Loucy (cell line): ENCODE measurements around the gene OXCT2.
"Not testable (repeated sequence)": the region's sequence is repeated elsewhere in the genome, so short reads cannot be mapped to it uniquely, and the experiment has no call there.

Experiments used
- H2AFZ ChIP-seq: fragments of 200-600 bp; sonication (generic); 2 replicates; pipeline ENCODE4 v1.6.0; 2016; ENCODE audit warnings: antibody characterized with exemption, mild to moderate bottlenecking, low read length, moderate library complexity
- H3F3A ChIP-seq: fragments of 200-600 bp; 2 replicates; pipeline ENCODE4 v1.6.0; 2016; ENCODE audit warnings: antibody characterized with exemption, low read depth, mild to moderate bottlenecking
- H3K27me3 ChIP-seq: fragments of 200-600 bp; sonication (generic); 2 replicates; pipeline ENCODE4 v1.6.1; 2014; ENCODE audit warnings: low read length, mild to moderate bottlenecking; ENCODE audit not compliant: insufficient read depth, poor library complexity, severe bottlenecking
- H3K36me3 ChIP-seq: fragments of 200-600 bp; sonication (generic); 2 replicates; pipeline ENCODE4 v1.6.1; 2016; ENCODE audit warnings: low read length; ENCODE audit not compliant: insufficient read depth
- H3K4me1 ChIP-seq: fragments of 200-600 bp; sonication (generic); 2 replicates; pipeline ENCODE4 v1.5.1; 2014; ENCODE audit warnings: low read length, mild to moderate bottlenecking; ENCODE audit not compliant: insufficient read depth, poor library complexity, severe bottlenecking
- H3K4me2 ChIP-seq: fragments of 200-600 bp; sonication (generic); 2 replicates; pipeline ENCODE4 v1.6.0; 2014; ENCODE audit warnings: antibody characterized with exemption, low read length, low read depth, mild to moderate bottlenecking; ENCODE audit not compliant: poor library complexity, severe bottlenecking
- H3K4me3 ChIP-seq: fragments of 200-600 bp; sonication (generic); 2 replicates; pipeline ENCODE4 v1.5.1; 2014; ENCODE audit warnings: low read length, mild to moderate bottlenecking, mixed read lengths; ENCODE audit not compliant: poor library complexity, severe bottlenecking
- H3K79me2 ChIP-seq: fragments of 200-600 bp; sonication (generic); 2 replicates; pipeline ENCODE4 v1.6.1; 2014; ENCODE audit warnings: low read length; ENCODE audit not compliant: insufficient read depth
- H3K9ac ChIP-seq: fragments of 200-600 bp; sonication (generic); 2 replicates; pipeline ENCODE4 v1.6.0; 2014; ENCODE audit warnings: mild to moderate bottlenecking, low read depth, low read length, moderate library complexity; ENCODE audit not compliant: poor library complexity, severe bottlenecking
- H3K9me2 ChIP-seq: fragments of 200-600 bp; sonication (generic); replicated peaks from 2 replicates; pipeline ENCODE4 v1.6.1; 2016; ENCODE audit warnings: low read depth, low read length, mixed read lengths
- H3K9me3 ChIP-seq: fragments of 200-600 bp; sonication (generic); 2 replicates; pipeline ENCODE4 v1.6.1; 2014; ENCODE audit warnings: mild to moderate bottlenecking, antibody characterized with exemption, low read length, low read depth; ENCODE audit not compliant: insufficient read depth
- H4K20me1 ChIP-seq: fragments of 200-600 bp; sonication (generic); 2 replicates; pipeline ENCODE4 v1.6.0; 2014; ENCODE audit warnings: antibody characterized with exemption, low read length, mild to moderate bottlenecking; ENCODE audit not compliant: insufficient read depth, poor library complexity, severe bottlenecking
- CTCF ChIP-seq: fragments of 200-600 bp; sonication (generic); conservative IDR thresholded peaks from 2 replicates; pipeline ENCODE4 v1.5.1; 2014; ENCODE audit warnings: mild to moderate bottlenecking, antibody characterized with exemption, low read length
- EZH2phosphoT487 ChIP-seq: fragments of 200-600 bp; IDR thresholded peaks from 2 replicates; pipeline ENCODE4 v1.6.1; 2018; ENCODE audit warnings: antibody characterized with exemption, mild to moderate bottlenecking, moderate library complexity, borderline replicate concordance

Gene OXCT2

GRCh38 chr1:39800471-39800835, 29.3 kb upstream of the OXCT2 start:
- H3K79me2 ChIP-seq: no peaks in the 10 kb centered on the region
- no peak overlapping the region for H3K4me2 ChIP-seq

GRCh38 chr1:39799770-39800470, 28.8 kb upstream of the OXCT2 start:
- Histone ChIP-seq H3K27me3 (no peaks in the 10 kb centered on the region), H3K4me2 (no peak overlapping the region), H3K4me1 (no peaks in the 10 kb centered on the region), H3K9ac (no peak overlapping the region), H3K9me3 (no peaks in the 10 kb centered on the region), H3K36me3 (no peaks in the 10 kb centered on the region), H2AFZ (no peak overlapping the region), H3K79me2 (no peaks in the 10 kb centered on the region), H3K9me2 (no peaks in the 10 kb centered on the region), H4K20me1 (no peaks in the 10 kb centered on the region), H3K4me3 (no peak overlapping the region), H3F3A (no peaks in the 10 kb centered on the region)
- peak; percentile 75 for TF ChIP-seq CTCF
- TF ChIP-seq EZH2phosphoT487: no peak

More at GRCh38 chr1:39800471-39800835, 29.3 kb upstream of the OXCT2 start:
- no peaks in the 10 kb centered on the region for H3K36me3 ChIP-seq
- H2AFZ ChIP-seq: no peak overlapping the region
- H3F3A ChIP-seq: no peaks in the 10 kb centered on the region
- H3K9ac ChIP-seq: no peak overlapping the region
- no peaks in the 10 kb centered on the region for H3K9me3 ChIP-seq
- no peaks in the 10 kb centered on the region for H3K9me2 ChIP-seq
- no peaks in the 10 kb centered on the region for H4K20me1 ChIP-seq
- no peak overlapping the region for H3K4me3 ChIP-seq
- no peaks in the 10 kb centered on the region for H3K4me1 ChIP-seq
- TF ChIP-seq EZH2phosphoT487 (no peak), CTCF (no peak)
- no peaks in the 10 kb centered on the region for H3K27me3 ChIP-seq

GRCh38 chr1:39798859-39799769, 28.0 kb upstream of the OXCT2 start:
- H3K4me2 ChIP-seq, H3K36me3 ChIP-seq, H3K9ac ChIP-seq: not testable (repeated sequence)

More at GRCh38 chr1:39798859-39799769, 28.0 kb upstream of the OXCT2 start:
- not testable (repeated sequence) for H3K9me3 ChIP-seq, H3K79me2 ChIP-seq, H4K20me1 ChIP-seq, H3F3A ChIP-seq, H3K9me2 ChIP-seq, H3K4me1 ChIP-seq, H3K27me3 ChIP-seq, H3K4me3 ChIP-seq
- peak overlapping the region; percentile 55; the same call in 1 of the 2 replicates for H2AFZ ChIP-seq
